Muscle layer of duodenum (tissue), 2 donors: ENCODE results near the gene UXS1.

Source experiments
- H3K27ac ChIP-seq: one replicate; pipeline ENCODE4 v1.7.0; 2013; ENCODE audit warnings: mild to moderate bottlenecking, low read length
- H3K27me3 ChIP-seq: one replicate; pipeline ENCODE4 v1.7.0; 2013; ENCODE audit warnings: low read depth, mild to moderate bottlenecking, control low read depth, low read length
- H3K36me3 ChIP-seq, 2 donors: one replicate each; pipeline ENCODE4 v1.7.0; 2013; ENCODE audit warnings: low read length in 2 of 2, control low read depth in 1 of 2, mild to moderate bottlenecking in 1 of 2; ENCODE audit not compliant: insufficient read depth in 2 of 2, control insufficient read depth in 1 of 2
- H3K4me1 ChIP-seq, 2 donors: one replicate each; pipeline ENCODE4 v1.7.0; 2013; ENCODE audit warnings: low read length in 2 of 2, mild to moderate bottlenecking in 2 of 2, control low read depth in 1 of 2, moderate library complexity in 1 of 2; ENCODE audit not compliant: insufficient read depth in 2 of 2, control insufficient read depth in 1 of 2
- H3K4me3 ChIP-seq, 2 donors: one replicate each; pipeline ENCODE4 v1.7.0; 2013; ENCODE audit warnings: low read length in 2 of 2, low read depth in 1 of 2, mild to moderate bottlenecking in 1 of 2
- H3K9me3 ChIP-seq, 2 donors: one replicate each; pipeline ENCODE4 v1.7.0; 2013; ENCODE audit warnings: low read length in 2 of 2, control low read depth in 1 of 2, mild to moderate bottlenecking in 1 of 2; ENCODE audit not compliant: control insufficient read depth in 1 of 2
- donor health status: healthy.

UXS1 gene

GRCh38 chr2:106189325-106189724 is 4.8 kb downstream of the UXS1 start:
- Histone ChIP-seq H3K4me3 (no peak overlapping the region), H3K4me1 (peaks cover 5 to 19% of the 10 kb centered on the region in 2 donors), H3K27me3 (no peaks in the 10 kb centered on the region), H3K36me3 (no peaks in the 10 kb centered on the region), H3K27ac (no peak overlapping the region), H3K9me3 (no peaks in the 10 kb centered on the region)

- no peak overlapping the region for H3K4me3 ChIP-seq
- no peak overlapping the region for H3K27ac ChIP-seq
- no peaks in the 10 kb centered on the region for H3K27me3 ChIP-seq
- no peaks in the 10 kb centered on the region for H3K9me3 ChIP-seq
- H3K4me1 ChIP-seq = peaks cover 0 to 18% of the 10 kb centered on the region in 2 donors
- no peaks in the 10 kb centered on the region for H3K36me3 ChIP-seq
Observed at GRCh38 chr2:106187273-106187891, 6.7 kb downstream of the UXS1 start.

- Histone ChIP-seq H3K27ac (no peak overlapping the region), H3K36me3 (no peaks in the 10 kb centered on the region), H3K27me3 (no peaks in the 10 kb centered on the region), H3K9me3 (no peaks in the 10 kb centered on the region), H3K4me3 (no peak overlapping the region), H3K4me1 (peaks cover 0 to 14% of the 10 kb centered on the region in 2 donors)
Observed at GRCh38 chr2:106185475-106186184, 8.5 kb downstream of the UXS1 start.

- no peak overlapping the region for H3K27ac ChIP-seq
- H3K27me3 ChIP-seq = no peaks in the 10 kb centered on the region
- no peak overlapping the region for H3K4me3 ChIP-seq
- H3K4me1 ChIP-seq = peaks cover 0 to 12% of the 10 kb centered on the region in 2 donors
- H3K36me3 ChIP-seq = no peaks in the 10 kb centered on the region
- no peaks in the 10 kb centered on the region for H3K9me3 ChIP-seq
Observed at GRCh38 chr2:106184857-106185256, 9.2 kb downstream of the UXS1 start.

GRCh38 chr2:106184394-106184793 is 9.7 kb downstream of the UXS1 start:
- no peak overlapping the region for H3K4me3 ChIP-seq
- no peaks in the 10 kb centered on the region for H3K36me3 ChIP-seq
- no peaks in the 10 kb centered on the region for H3K27me3 ChIP-seq
- H3K4me1 ChIP-seq = peaks cover 0 to 10% of the 10 kb centered on the region in 2 donors
- H3K27ac ChIP-seq = no peak overlapping the region
- no peaks in the 10 kb centered on the region for H3K9me3 ChIP-seq

GRCh38 chr2:106183101-106183696 is 10.9 kb downstream of the UXS1 start:
- H3K4me3 ChIP-seq = peak overlapping the region in 1 of 2 donors; percentile 28
- peaks cover 0 to 10% of the 10 kb centered on the region in 2 donors for H3K4me1 ChIP-seq
- no peaks in the 10 kb centered on the region for H3K9me3 ChIP-seq
- peak overlapping the region; percentile 18 for H3K27ac ChIP-seq
- H3K36me3 ChIP-seq = no peaks in the 10 kb centered on the region
- H3K27me3 ChIP-seq = no peaks in the 10 kb centered on the region

- no peak overlapping the region for H3K4me3 ChIP-seq
- H3K36me3 ChIP-seq = no peaks in the 10 kb centered on the region
- no peaks in the 10 kb centered on the region for H3K27me3 ChIP-seq
- peaks cover 0 to 10% of the 10 kb centered on the region in 2 donors for H3K4me1 ChIP-seq
- no peak overlapping the region for H3K27ac ChIP-seq
- no peaks in the 10 kb centered on the region for H3K9me3 ChIP-seq
Observed at GRCh38 chr2:106181064-106181463, 13.0 kb downstream of the UXS1 start.

- Histone ChIP-seq H3K4me3 (no peak overlapping the region), H3K27ac (no peak overlapping the region), H3K9me3 (no peaks in the 10 kb centered on the region), H3K36me3 (no peaks in the 10 kb centered on the region), H3K4me1 (peaks cover 0 to 10% of the 10 kb centered on the region in 2 donors), H3K27me3 (no peaks in the 10 kb centered on the region)
Observed at GRCh38 chr2:106180602-106181001, 13.5 kb downstream of the UXS1 start.

- Histone ChIP-seq H3K27ac (no peak overlapping the region), H3K27me3 (no peaks in the 10 kb centered on the region), H3K9me3 (no peaks in the 10 kb centered on the region), H3K36me3 (no peaks in the 10 kb centered on the region), H3K4me3 (no peak overlapping the region), H3K4me1 (peaks cover 0 to 23% of the 10 kb centered on the region in 2 donors)
Observed at GRCh38 chr2:106178716-106179115, 15.4 kb downstream of the UXS1 start.

- H3K4me3 ChIP-seq = no peak overlapping the region
- no peak overlapping the region for H3K27ac ChIP-seq
- H3K4me1 ChIP-seq = peaks cover 0 to 18% of the 10 kb centered on the region in 2 donors
- H3K36me3 ChIP-seq = no peaks in the 10 kb centered on the region
- H3K9me3 ChIP-seq = no peaks in the 10 kb centered on the region
- H3K27me3 ChIP-seq = no peaks in the 10 kb centered on the region
Observed at GRCh38 chr2:106177581-106177980, 16.5 kb downstream of the UXS1 start.

- H3K36me3 ChIP-seq = no peaks in the 10 kb centered on the region
- H3K4me3 ChIP-seq = no peak overlapping the region
- H3K27me3 ChIP-seq = no peaks in the 10 kb centered on the region
- H3K27ac ChIP-seq = no peak overlapping the region
- H3K4me1 ChIP-seq = peaks cover 0 to 13% of the 10 kb centered on the region in 2 donors
- H3K9me3 ChIP-seq = no peaks in the 10 kb centered on the region
Observed at GRCh38 chr2:106176446-106177099, 17.5 kb downstream of the UXS1 start.
